CD8-positive, alpha-beta memory T cell (primary cell): ENCODE measurements around the gene SDHAF3. TPM values are rescaled to one million over a fixed set of nuclear protein-coding genes. Genes with fewer than 3 reads are reported as not detected.

Experiments used
- CTCF ChIA-PET: fragments of 350-600 bp; sonication (Branson Sonifier 250); formaldehyde crosslinking; loops from one replicate; lab custom pipeline; 2021; ENCODE audit warnings: antibody characterized with exemption; lab: Charles Lee
- POLR2A ChIA-PET: fragments of 350-600 bp; sonication (Branson Sonifier 250); formaldehyde crosslinking; loops from one replicate; lab custom pipeline; 2021; ENCODE audit warnings: antibody characterized with exemption; lab: Charles Lee
- DNase-seq, 5 donors: peaks; one replicate each; pipeline versions ENCODE4 v3.0.0 to v3.0.0-alpha.2; 2020 to 2022; ENCODE audit warnings: mixed read lengths in 1 of 5
- H3K27ac ChIP-seq: one replicate; pipeline ENCODE4 v1.7.0; 2013; ENCODE audit warnings: low read depth, mild to moderate bottlenecking, low read length, moderate library complexity
- H3K27me3 ChIP-seq: 2 replicates; pipeline ENCODE4 v1.7.0; 2013; ENCODE audit warnings: low read length, mild to moderate bottlenecking; ENCODE audit not compliant: insufficient read depth, poor library complexity, severe bottlenecking
- H3K36me3 ChIP-seq: 2 replicates; pipeline ENCODE4 v1.7.0; 2013; ENCODE audit warnings: mild to moderate bottlenecking, low read length, moderate library complexity; ENCODE audit not compliant: insufficient read depth
- H3K4me1 ChIP-seq: 2 replicates; pipeline ENCODE4 v1.7.0; 2013; ENCODE audit warnings: mild to moderate bottlenecking, low read length, moderate library complexity; ENCODE audit not compliant: insufficient read depth
- H3K4me3 ChIP-seq: 2 replicates; pipeline ENCODE4 v1.7.0; 2013; ENCODE audit warnings: mild to moderate bottlenecking, low read length
- H3K9me3 ChIP-seq: 2 replicates; pipeline ENCODE4 v1.7.0; 2013; ENCODE audit warnings: mild to moderate bottlenecking, low read length
- H3K27ac Mint-ChIP-seq, 8 donors: one replicate each; pipeline ENCODE4 v1.8.0; 2020 to 2021; ENCODE audit warnings: mixed read lengths in 8 of 8, mild to moderate bottlenecking in 6 of 8, inconsistent platforms in 3 of 8, moderate library complexity in 3 of 8
- H3K27me3 Mint-ChIP-seq, 2 donors: one replicate each; pipeline ENCODE4 v1.8.0; 2020 to 2021; ENCODE audit warnings: mixed read lengths in 2 of 2, mild to moderate bottlenecking in 1 of 2, moderate library complexity in 1 of 2
- H3K36me3 Mint-ChIP-seq, 3 donors: one replicate each; pipeline ENCODE4 v1.8.0; 2020 to 2021; ENCODE audit warnings: mixed read lengths in 3 of 3, inconsistent platforms in 1 of 3, mild to moderate bottlenecking in 1 of 3
- H3K4me1 Mint-ChIP-seq, 3 donors: one replicate each; pipeline ENCODE4 v1.8.0; 2020 to 2021; ENCODE audit warnings: mixed read lengths in 3 of 3, inconsistent platforms in 1 of 3, mild to moderate bottlenecking in 1 of 3
- H3K4me3 Mint-ChIP-seq, 7 donors: one replicate each; pipeline ENCODE4 v1.8.0; 2020 to 2021; ENCODE audit warnings: mixed read lengths in 7 of 7, mild to moderate bottlenecking in 6 of 7, moderate library complexity in 4 of 7, inconsistent platforms in 2 of 7
- H3K9me3 Mint-ChIP-seq, 5 donors: one replicate each; pipeline ENCODE4 v1.8.0; 2020 to 2022; ENCODE audit warnings: mixed read lengths in 5 of 5, mild to moderate bottlenecking in 3 of 5, moderate library complexity in 2 of 5, inconsistent platforms in 1 of 5
- polyA plus RNA-seq: library from polyadenylated mRNA; unstranded; fragments of 300-500 nt; fragmentation: Illumina TruSeq; gene quantifications from one replicate; pipeline ENCODE4 v1.2.3, GENCODE V29; 2021
- total RNA-seq, 2 experiments: library from RNA; stranded (reverse); gene quantifications; one replicate each; pipeline ENCODE4 v1.2.3, GENCODE V29; 2021

The SDHAF3 gene
- total and polyA plus RNA-seq, 3 experiments from 2014 or later = 35.5 to 47.6 (median 36.3) TPM

DNA sequence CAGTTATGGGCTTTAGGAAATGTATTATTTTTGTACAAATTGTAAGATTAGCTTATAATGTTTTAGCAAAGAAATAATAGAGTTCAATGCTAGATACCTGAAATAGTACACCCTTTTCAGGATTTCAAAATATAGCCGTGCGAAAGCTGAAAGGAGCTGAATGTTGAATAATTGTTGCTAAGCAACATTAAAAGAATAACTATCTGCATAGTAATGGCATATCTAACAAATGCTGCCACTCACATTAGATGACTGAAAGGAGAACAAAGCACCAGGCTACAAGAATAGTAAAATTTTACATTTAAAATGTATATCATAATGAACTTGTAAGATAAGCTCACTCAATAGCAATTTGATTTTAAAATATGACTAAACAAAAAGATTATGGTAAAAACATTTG, 82.5 kb downstream of the SDHAF3 start:
- no peak overlapping the region for H3K4me3 ChIP-seq
- Mint-ChIP-seq H3K36me3 (no peaks in the 10 kb centered on the region), H3K4me1 (no peaks in the 10 kb centered on the region), H3K27ac (no peak overlapping the region), H3K4me3 (no peak overlapping the region), H3K9me3 (peaks cover 0 to 7% (median 0%) of the 10 kb centered on the region in 5 donors), H3K27me3 (peaks cover 5 to 11% of the 10 kb centered on the region in 2 donors)
- no peaks in the 10 kb centered on the region for H3K27me3 ChIP-seq
- ChIA-PET POLR2A (no interaction called here), CTCF (no interaction called here)
- no peak overlapping the region for H3K27ac ChIP-seq
- no peaks in the 10 kb centered on the region for H3K4me1 ChIP-seq
- H3K36me3 ChIP-seq = no peaks in the 10 kb centered on the region
- H3K9me3 ChIP-seq = no peaks in the 10 kb centered on the region
- DNase-seq = no peak

DNA sequence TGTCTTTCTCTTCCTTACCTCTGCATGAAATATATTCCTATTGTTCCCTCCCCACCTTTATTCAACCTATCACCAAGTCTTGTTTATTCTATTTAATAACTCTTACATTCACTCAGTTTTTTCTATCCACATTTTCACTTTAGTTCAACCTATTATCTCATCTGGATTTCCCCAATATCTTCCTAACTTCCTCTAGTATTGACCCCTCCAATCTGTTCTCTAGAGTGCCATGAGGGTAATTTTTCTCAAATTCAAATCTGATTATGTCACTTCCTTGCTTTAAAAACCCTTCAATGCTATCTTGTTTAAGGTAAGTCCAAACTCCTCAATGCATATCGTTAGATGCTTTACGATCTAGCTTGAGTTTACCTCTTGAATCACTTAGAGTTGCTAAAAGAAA, 86.5 kb downstream of the SDHAF3 start:
- Mint-ChIP-seq H3K4me3 (no peak overlapping the region), H3K9me3 (no peaks in the 10 kb centered on the region), H3K36me3 (no peaks in the 10 kb centered on the region), H3K27me3 (peaks cover 0 to 2% of the 10 kb centered on the region in 2 donors), H3K4me1 (no peaks in the 10 kb centered on the region), H3K27ac (no peak overlapping the region)
- Histone ChIP-seq H3K36me3 (no peaks in the 10 kb centered on the region), H3K4me1 (no peaks in the 10 kb centered on the region), H3K27me3 (no peaks in the 10 kb centered on the region), H3K9me3 (no peaks in the 10 kb centered on the region), H3K27ac (no peak overlapping the region), H3K4me3 (no peak overlapping the region)
- CTCF ChIA-PET = no interaction called here
- POLR2A ChIA-PET = no interaction called here
- no peak for DNase-seq

DNA sequence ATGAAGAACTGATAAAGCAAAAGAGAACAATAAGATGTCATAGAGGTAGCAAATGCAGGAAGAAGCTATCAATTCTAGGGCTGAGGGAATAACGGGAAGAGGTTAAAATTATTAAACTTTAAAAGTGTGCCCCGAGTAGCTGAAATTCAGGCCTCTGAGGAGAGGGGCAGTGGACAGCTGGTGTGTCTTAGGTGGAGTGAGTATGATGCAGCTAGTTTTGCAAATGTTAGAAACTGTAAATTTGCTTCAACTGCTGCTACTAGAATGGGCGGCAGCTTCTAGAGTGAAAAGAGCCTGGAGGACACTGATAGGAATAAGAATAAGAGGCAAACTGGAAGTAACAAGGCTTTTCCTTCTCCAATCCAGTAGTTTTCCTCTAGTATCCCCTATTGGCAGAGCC, 87.3 kb downstream of the SDHAF3 start:
- peaks cover 0 to 2% of the 10 kb centered on the region in 2 donors for H3K27me3 Mint-ChIP-seq
- Histone ChIP-seq H3K27ac (no peak overlapping the region), H3K27me3 (no peaks in the 10 kb centered on the region), H3K4me1 (no peaks in the 10 kb centered on the region), H3K4me3 (no peak overlapping the region), H3K9me3 (no peaks in the 10 kb centered on the region), H3K36me3 (no peaks in the 10 kb centered on the region)
- CTCF ChIA-PET = no interaction called here
- peaks cover 0 to 2% (median 0%) of the 10 kb centered on the region in 5 donors for H3K9me3 Mint-ChIP-seq
- H3K27ac Mint-ChIP-seq = no peak overlapping the region
- H3K4me3 Mint-ChIP-seq = no peak overlapping the region
- DNase-seq = no peak
- H3K4me1 Mint-ChIP-seq = no peaks in the 10 kb centered on the region
- no peaks in the 10 kb centered on the region for H3K36me3 Mint-ChIP-seq
- POLR2A ChIA-PET = no interaction called here

DNA sequence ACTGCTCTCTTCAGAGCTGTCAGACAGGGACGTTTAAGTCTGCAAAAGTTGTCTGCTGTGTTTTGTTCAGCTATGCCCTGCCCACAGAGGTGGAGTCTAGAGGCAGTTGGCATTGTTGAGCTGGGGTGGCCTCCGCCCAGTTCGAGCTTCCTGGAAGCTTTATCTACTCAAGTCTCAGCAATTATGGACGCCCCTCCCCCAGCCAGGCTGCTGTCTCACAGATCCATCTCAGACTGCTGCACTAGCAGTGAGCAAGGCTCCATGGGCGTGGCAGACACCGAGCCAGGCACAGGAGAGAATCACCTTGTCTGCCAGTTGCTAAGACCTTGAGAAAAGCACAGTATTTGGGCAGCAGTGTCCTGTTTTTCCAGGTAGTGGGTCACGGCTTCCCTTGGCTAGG, 98.1 kb downstream of the SDHAF3 start:
- no peak overlapping the region for H3K4me3 Mint-ChIP-seq
- Histone ChIP-seq H3K36me3 (no peaks in the 10 kb centered on the region), H3K27ac (no peak overlapping the region), H3K4me1 (no peaks in the 10 kb centered on the region), H3K9me3 (no peaks in the 10 kb centered on the region), H3K4me3 (no peak overlapping the region), H3K27me3 (no peaks in the 10 kb centered on the region)
- ChIA-PET CTCF (no interaction called here), POLR2A (no interaction called here)
- no peaks in the 10 kb centered on the region for H3K4me1 Mint-ChIP-seq
- peaks cover 4 to 28% (median 10%) of the 10 kb centered on the region in 5 donors for H3K9me3 Mint-ChIP-seq
- H3K27me3 Mint-ChIP-seq = peaks cover 20 to 25% of the 10 kb centered on the region in 2 donors
- no peaks in the 10 kb centered on the region for H3K36me3 Mint-ChIP-seq
- DNase-seq = no peak
- H3K27ac Mint-ChIP-seq = no peak overlapping the region

DNA sequence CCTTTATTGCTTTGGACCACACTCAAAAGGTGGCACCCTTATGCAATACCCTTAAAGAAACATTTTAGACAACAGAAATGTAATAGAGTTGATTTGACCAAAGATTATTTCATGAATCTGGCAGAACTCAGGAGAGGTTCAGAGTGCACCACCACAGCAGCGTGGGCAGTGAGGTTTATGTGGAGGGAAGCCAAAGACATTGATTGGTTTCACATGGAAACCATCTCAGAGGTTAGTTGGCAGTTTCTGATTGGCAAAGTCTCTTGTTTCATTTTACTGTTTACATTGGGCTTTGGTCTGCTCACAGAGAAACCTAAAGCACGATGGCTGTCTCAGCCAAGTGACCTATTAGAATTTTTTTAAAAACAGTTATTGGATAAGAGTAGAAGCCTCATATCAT, 101.3 kb downstream of the SDHAF3 start:
- H3K36me3 ChIP-seq = no peaks in the 10 kb centered on the region
- peaks cover 21 to 42% of the 10 kb centered on the region in 2 donors for H3K27me3 Mint-ChIP-seq
- no peak for DNase-seq
- H3K4me1 ChIP-seq = no peaks in the 10 kb centered on the region
- H3K36me3 Mint-ChIP-seq = no peaks in the 10 kb centered on the region
- no peaks in the 10 kb centered on the region for H3K27me3 ChIP-seq
- H3K27ac Mint-ChIP-seq = no peak overlapping the region
- POLR2A ChIA-PET = no interaction called here
- H3K27ac ChIP-seq = no peak overlapping the region
- CTCF ChIA-PET = no interaction called here
- no peak overlapping the region for H3K4me3 Mint-ChIP-seq
- no peak overlapping the region for H3K4me3 ChIP-seq
- H3K9me3 Mint-ChIP-seq = peaks cover 3 to 22% (median 7%) of the 10 kb centered on the region in 5 donors
- no peaks in the 10 kb centered on the region for H3K4me1 Mint-ChIP-seq
- H3K9me3 ChIP-seq = no peaks in the 10 kb centered on the region

DNA sequence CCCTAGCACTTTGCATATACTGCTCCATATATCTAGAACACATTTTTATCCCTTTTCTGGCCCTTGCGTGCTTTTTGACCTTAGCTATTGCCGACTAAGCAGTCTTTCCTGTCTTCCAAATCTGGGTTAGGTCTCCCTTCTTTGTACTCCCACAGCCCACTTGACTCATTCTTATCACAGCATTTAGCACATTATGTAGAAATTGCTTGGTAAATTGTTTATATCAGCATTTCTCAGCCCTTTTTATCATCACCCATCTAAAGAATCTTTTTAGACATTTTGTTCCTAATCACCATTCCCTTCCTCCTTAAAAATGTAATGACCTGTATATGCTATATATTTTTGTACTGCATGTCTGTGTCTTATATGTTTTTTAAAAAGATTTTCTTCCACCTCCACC, 101.7 kb downstream of the SDHAF3 start:
- H3K36me3 ChIP-seq = no peaks in the 10 kb centered on the region

DNA sequence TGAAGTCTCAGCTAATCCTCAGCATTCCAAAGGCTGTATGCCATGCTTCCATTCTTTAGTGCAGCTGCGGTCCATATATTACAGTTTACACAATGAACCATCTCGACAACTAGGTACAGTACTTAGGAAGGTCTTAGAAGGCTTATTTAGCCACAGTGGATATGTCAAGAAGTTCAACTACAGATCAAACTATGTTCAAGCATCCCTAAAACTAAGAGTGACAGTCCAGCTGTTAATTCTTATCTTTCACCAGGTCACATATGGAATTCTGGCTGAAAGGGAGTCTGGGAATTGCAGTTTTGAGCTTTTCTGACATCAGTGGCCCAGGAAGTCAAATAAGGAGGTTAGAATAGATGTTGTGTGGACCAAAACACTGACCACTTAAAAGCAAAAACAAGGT, 106.8 kb downstream of the SDHAF3 start:
- Histone ChIP-seq H3K4me1 (no peaks in the 10 kb centered on the region), H3K27me3 (no peaks in the 10 kb centered on the region), H3K4me3 (no peak overlapping the region), H3K9me3 (no peaks in the 10 kb centered on the region), H3K27ac (no peak overlapping the region), H3K36me3 (no peaks in the 10 kb centered on the region)
- Mint-ChIP-seq H3K27me3 (peaks cover 18 to 30% of the 10 kb centered on the region in 2 donors), H3K4me3 (no peak overlapping the region), H3K36me3 (no peaks in the 10 kb centered on the region), H3K4me1 (no peaks in the 10 kb centered on the region), H3K9me3 (peaks cover 0 to 5% (median 0%) of the 10 kb centered on the region in 5 donors), H3K27ac (no peak overlapping the region)
- DNase-seq = no peak
- POLR2A ChIA-PET = no interaction called here
- CTCF ChIA-PET = no interaction called here

More for the DNA sequence above, 101.7 kb downstream of the SDHAF3 start:
- Mint-ChIP-seq H3K36me3 (no peaks in the 10 kb centered on the region), H3K4me1 (no peaks in the 10 kb centered on the region), H3K27me3 (peaks cover 21 to 42% of the 10 kb centered on the region in 2 donors), H3K9me3 (peaks cover 2 to 22% (median 7%) of the 10 kb centered on the region in 5 donors), H3K27ac (no peak overlapping the region), H3K4me3 (no peak overlapping the region)
- H3K4me1 ChIP-seq = no peaks in the 10 kb centered on the region
- no peak overlapping the region for H3K27ac ChIP-seq
- H3K4me3 ChIP-seq = no peak overlapping the region
- no peaks in the 10 kb centered on the region for H3K27me3 ChIP-seq
- DNase-seq = no peak
- H3K9me3 ChIP-seq = no peaks in the 10 kb centered on the region
- CTCF ChIA-PET = no interaction called here
- POLR2A ChIA-PET = no interaction called here

DNA sequence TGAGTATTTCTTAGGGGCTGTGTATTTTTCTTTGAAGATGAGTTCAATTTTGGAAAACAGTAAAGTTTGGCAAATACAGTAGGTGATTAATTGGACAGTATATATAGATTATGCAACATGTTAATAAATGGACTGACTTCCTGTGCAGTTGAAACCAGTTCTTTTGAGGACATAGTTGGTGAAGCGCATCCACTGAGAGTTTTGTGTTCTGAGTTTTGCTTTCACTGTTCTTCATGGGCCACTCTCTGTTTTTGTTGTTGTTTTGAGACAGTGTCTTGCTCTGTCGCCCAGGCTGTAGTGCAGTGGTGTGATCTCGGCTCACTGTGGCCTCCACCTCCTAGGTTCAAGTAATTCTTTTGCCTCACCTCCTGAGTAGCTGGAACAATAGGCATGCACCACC, 109.0 kb downstream of the SDHAF3 start:
- Histone ChIP-seq H3K27ac (no peak overlapping the region), H3K4me1 (no peaks in the 10 kb centered on the region), H3K4me3 (no peak overlapping the region), H3K36me3 (no peaks in the 10 kb centered on the region), H3K27me3 (no peaks in the 10 kb centered on the region), H3K9me3 (no peaks in the 10 kb centered on the region)
- DNase-seq = no peak
- Mint-ChIP-seq H3K4me1 (no peaks in the 10 kb centered on the region), H3K4me3 (no peak overlapping the region), H3K27me3 (peaks cover 10 to 25% of the 10 kb centered on the region in 2 donors), H3K9me3 (peaks cover 0 to 4% (median 2%) of the 10 kb centered on the region in 5 donors), H3K27ac (no peak overlapping the region), H3K36me3 (peaks cover 0 to 4% (median 0%) of the 10 kb centered on the region in 3 donors)
- CTCF ChIA-PET = no interaction called here
- POLR2A ChIA-PET = no interaction called here
